Chondrocyte (in vitro differentiated cells): ENCODE measurements around the gene DCXR. TPM values are rescaled to one million over a fixed set of nuclear protein-coding genes. Genes with fewer than 3 reads are reported as not detected.

Source experiments
- DNase-seq: peaks from one replicate; pipeline ENCODE4 v3.0.0; 2021; ENCODE audit warnings: mixed read lengths, low spot score
- H3K27ac Mint-ChIP-seq: one replicate; pipeline ENCODE4 v1.8.0; 2021; ENCODE audit warnings: mild to moderate bottlenecking, moderate library complexity, mixed read lengths; ENCODE audit not compliant: unreplicated experiment
- H3K27me3 Mint-ChIP-seq: 2 replicates; pipeline ENCODE4 v1.8.0; 2021; ENCODE audit warnings: low read depth, mixed read lengths
- H3K36me3 Mint-ChIP-seq: 2 replicates; pipeline ENCODE4 v1.8.0; 2021; ENCODE audit warnings: low read depth, mixed read lengths
- H3K4me1 Mint-ChIP-seq: 2 replicates; pipeline ENCODE4 v1.8.0; 2021; ENCODE audit warnings: low read depth, mild to moderate bottlenecking, mixed read lengths
- H3K4me3 Mint-ChIP-seq: one replicate; pipeline ENCODE4 v1.8.0; 2021; ENCODE audit warnings: mild to moderate bottlenecking, moderate library complexity, mixed read lengths; ENCODE audit not compliant: unreplicated experiment
- H3K9me3 Mint-ChIP-seq: 2 replicates; pipeline ENCODE4 v1.8.0; 2021; ENCODE audit warnings: low read depth, mixed read lengths
- total RNA-seq: library from RNA; stranded (reverse); gene quantifications from 3 replicates; pipeline ENCODE4 v1.2.1, GENCODE V29; 2021
- TF ChIP-seq, protein P1 (sequence below): fragments of 200-600 bp; sonication (generic); IDR thresholded peaks from 2 replicates; pipeline ENCODE4 v1.5.0; 2021; ENCODE audit warnings: antibody characterized with exemption, mild to moderate bottlenecking, moderate library complexity

The DCXR gene
- total RNA-seq, 1 donor from 2014 or later: 59.8 TPM

GRCh38 chr17:81995463-81996231, 41.9 kb downstream of the DCXR start:
- H3K27ac Mint-ChIP-seq: no peak overlapping the region
- H3K4me1 Mint-ChIP-seq: peaks cover 15% of the 10 kb centered on the region
- TF ChIP-seq, protein P1, sequence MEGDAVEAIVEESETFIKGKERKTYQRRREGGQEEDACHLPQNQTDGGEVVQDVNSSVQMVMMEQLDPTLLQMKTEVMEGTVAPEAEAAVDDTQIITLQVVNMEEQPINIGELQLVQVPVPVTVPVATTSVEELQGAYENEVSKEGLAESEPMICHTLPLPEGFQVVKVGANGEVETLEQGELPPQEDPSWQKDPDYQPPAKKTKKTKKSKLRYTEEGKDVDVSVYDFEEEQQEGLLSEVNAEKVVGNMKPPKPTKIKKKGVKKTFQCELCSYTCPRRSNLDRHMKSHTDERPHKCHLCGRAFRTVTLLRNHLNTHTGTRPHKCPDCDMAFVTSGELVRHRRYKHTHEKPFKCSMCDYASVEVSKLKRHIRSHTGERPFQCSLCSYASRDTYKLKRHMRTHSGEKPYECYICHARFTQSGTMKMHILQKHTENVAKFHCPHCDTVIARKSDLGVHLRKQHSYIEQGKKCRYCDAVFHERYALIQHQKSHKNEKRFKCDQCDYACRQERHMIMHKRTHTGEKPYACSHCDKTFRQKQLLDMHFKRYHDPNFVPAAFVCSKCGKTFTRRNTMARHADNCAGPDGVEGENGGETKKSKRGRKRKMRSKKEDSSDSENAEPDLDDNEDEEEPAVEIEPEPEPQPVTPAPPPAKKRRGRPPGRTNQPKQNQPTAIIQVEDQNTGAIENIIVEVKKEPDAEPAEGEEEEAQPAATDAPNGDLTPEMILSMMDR: no peak
- DNase-seq: peak; percentile 82
- H3K27me3 Mint-ChIP-seq: no peaks in the 10 kb centered on the region
- H3K9me3 Mint-ChIP-seq: no peaks in the 10 kb centered on the region
- H3K36me3 Mint-ChIP-seq: peaks cover 7% of the 10 kb centered on the region
- no peak overlapping the region for H3K4me3 Mint-ChIP-seq

DNA sequence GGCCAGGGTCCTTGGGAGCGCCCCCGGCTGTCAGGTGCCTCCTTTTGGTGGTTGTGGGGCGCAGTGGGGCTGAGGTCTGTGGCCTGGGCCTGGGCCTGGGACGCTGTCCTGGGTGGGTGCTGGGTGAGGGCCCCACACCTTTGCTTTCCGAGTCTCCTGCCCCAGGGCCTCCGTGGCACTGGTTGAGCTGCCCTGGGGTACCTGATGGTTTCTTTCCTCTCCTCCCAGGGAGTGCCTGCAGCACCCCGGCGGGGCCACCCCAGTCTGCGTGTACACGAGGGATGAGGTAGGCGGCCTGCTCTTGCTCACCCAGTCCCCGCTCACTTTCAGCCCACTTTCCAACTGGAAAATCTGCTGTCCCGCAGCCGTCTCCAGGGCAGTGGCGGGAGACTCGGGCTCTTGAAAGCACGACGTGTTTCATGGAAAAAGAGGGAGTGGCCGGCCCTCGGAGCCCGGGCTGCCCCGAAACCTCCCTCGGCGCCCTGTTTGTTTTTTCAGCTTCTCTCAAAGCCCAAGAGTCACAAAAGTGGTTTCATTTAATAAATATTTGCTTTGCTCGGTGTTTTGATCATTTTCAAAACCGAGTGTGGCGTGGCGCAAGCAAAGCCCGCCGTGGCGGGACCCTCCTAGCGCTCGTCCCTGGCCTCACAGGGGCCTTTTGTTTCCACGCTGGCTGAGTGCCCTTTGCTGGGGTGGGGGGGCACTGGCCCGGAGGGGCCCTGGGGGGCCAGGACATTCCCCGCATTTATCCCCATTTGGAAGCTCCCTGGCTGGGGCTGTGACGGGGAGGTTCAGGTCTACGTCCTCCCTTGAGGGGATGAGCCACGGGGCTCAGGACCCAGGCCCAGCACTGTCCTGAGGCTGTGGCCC, 42.7 kb downstream of the DCXR start:
- no peak overlapping the region for H3K4me3 Mint-ChIP-seq
- H3K27ac Mint-ChIP-seq: no peak overlapping the region
- no peaks in the 10 kb centered on the region for H3K27me3 Mint-ChIP-seq
- H3K9me3 Mint-ChIP-seq: no peaks in the 10 kb centered on the region
- peaks cover 7% of the 10 kb centered on the region for H3K36me3 Mint-ChIP-seq
- peaks cover 17% of the 10 kb centered on the region for H3K4me1 Mint-ChIP-seq
- TF ChIP-seq, protein P1: no peak
- peak; percentile 81 for DNase-seq

DNA sequence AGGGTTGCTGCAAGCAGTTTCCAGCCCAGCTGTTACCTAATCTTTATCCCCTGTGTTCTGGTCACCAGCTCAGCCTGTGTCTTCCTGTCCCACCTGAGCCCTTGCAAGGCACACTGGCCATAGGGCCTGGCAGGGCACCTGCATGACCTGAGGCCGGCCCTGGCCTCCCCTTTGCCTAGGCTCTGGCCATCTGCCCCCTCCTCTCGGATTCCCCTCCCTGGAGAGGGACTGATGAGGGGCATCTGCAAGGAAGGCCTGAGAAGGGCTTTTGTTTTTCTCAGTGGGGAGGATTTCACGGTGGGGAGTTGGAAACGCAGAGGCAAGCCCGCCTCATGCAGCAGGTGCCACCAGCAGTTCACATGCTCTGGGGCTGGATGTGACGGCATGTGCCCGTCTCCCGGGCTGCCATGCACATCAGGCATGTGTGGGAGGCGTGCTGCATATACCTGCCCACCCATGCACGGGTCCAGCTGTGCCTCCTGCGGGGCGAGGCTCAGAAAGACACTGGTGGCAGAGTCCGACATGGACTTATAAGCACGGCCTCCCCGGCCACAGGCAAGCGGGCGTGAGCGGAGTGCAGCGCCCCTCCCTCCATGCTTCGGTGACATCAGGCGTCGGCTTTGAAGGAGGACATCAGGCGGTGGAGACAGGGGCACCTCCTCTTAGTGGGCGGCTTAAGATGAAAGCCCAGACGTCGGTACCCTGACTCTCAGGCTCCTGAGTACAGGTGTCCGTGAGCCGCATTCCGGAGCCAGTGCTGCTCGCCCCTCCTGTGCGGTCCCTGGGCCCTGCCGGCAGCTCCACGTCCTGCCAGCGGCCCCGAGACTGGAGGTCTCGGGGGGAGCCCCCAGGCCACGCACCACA, 43.5 kb downstream of the DCXR start:
- peaks cover 11% of the 10 kb centered on the region for H3K36me3 Mint-ChIP-seq
- DNase-seq: peak; percentile 89
- H3K4me3 Mint-ChIP-seq: no peak overlapping the region
- no peak overlapping the region for H3K27ac Mint-ChIP-seq
- H3K9me3 Mint-ChIP-seq: no peaks in the 10 kb centered on the region
- no peaks in the 10 kb centered on the region for H3K27me3 Mint-ChIP-seq
- H3K4me1 Mint-ChIP-seq: peaks cover 17% of the 10 kb centered on the region
- TF ChIP-seq, protein P1: no peak

DNA sequence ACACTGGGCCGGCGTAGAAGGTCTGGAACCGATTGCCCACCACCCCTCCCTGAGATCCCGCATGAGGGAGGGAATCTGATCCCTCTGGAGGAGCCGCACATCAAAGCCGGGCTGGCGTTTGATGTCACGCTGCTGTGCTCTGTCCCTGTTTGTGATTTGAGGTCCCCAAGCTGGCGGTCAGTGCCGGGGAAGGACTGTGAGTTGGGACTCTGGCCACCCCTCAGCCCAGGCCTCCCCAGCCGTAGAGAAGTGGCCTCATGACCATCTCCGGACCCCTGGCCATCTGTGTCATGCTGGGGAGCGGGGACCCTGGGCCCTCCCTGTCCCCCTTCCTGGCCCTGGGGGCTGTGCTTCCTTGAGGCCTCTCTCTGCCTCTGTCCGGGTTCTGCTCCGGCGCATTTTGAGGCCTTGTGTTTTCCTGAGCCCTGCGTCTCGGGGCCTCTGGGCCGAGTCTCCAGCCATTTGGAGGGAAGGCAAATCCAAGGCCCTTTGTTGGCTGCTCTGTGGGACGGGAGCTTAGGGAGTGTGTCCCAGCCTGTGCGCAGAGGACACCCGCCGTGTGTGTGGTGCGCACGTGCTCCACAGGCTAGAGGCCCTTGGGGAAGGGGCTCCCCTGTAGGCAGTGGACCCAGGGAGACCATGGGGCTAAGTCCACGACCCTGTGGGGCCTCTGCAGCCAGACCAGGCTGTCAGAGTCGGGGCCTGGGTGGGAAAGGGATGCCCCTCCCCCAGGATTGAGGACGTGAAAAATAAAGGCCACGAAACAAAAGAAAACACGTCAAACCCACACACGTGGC, 45.0 kb downstream of the DCXR start:
- H3K9me3 Mint-ChIP-seq: no peaks in the 10 kb centered on the region
- H3K36me3 Mint-ChIP-seq: peaks cover 11% of the 10 kb centered on the region
- no peak overlapping the region for H3K4me3 Mint-ChIP-seq
- TF ChIP-seq, protein P1: no peak
- H3K27ac Mint-ChIP-seq: peak overlapping the region; percentile 87
- H3K4me1 Mint-ChIP-seq: peaks cover 17% of the 10 kb centered on the region
- peak; percentile 81 for DNase-seq
- no peaks in the 10 kb centered on the region for H3K27me3 Mint-ChIP-seq
